ENCODE data around the gene NAV2.

- TF ChIP-seq EP300 (conservative IDR thresholded peaks at IDR 0.05; ENCODE audit: poor library complexity, severe bottlenecking) (no peak), CTCF (IDR thresholded peaks at IDR 0.05; ENCODE audit: poor library complexity, severe bottlenecking) (no peak), REST (IDR thresholded peaks at IDR 0.05; ENCODE audit: borderline replicate concordance) (no peak)
Observed at GRCh38 chr11:20122131-20122530, 409.5 kb downstream of the NAV2 start.

Measured in neural cell (in vitro differentiated cells).